DOHH2 (cell line): ENCODE results near the gene EXOC7.

Experiments used
- EZH2phosphoT487 ChIP-seq: fragments of 200-600 bp; sonication (generic); IDR thresholded peaks from 2 replicates; pipeline ENCODE4 v1.6.1; 2017; ENCODE audit warnings: borderline replicate concordance, mild to moderate bottlenecking, antibody characterized with exemption, low read length, moderate library complexity, mixed read lengths
- TF ChIP-seq, protein P1 (sequence below): fragments of 200-600 bp; sonication (generic); IDR thresholded peaks from one replicate; pipeline ENCODE4 v1.5.1; 2014; ENCODE audit warnings: antibody characterized with exemption, mild to moderate bottlenecking, low read depth, low read length; ENCODE audit not compliant: poor library complexity, severe bottlenecking

DNA sequence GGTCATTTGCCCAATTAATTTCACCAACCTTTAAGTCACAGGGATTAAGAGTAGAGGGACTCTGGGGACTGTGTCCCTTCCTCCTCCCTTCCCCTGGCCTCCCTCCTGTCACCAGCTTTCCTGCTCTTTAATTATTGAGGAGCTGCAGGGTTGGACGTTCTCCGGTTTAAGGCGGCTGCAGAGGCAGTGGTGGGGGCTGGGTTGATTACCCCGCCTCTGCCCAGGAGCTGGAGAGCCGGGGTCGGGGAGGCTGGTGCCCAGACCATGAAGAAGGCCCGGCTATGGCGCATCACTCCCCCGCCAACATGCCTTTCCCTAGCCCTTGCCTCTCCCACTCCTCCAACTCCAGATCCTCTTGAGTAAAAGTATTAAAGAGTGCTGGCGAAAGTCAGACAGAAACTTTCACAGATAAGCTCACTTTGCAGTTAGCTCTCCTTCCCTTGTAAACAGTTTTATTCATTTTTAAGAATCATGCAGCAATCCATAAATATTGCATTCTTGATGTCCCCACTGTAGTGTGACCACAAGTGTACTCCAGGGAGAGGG, 38.5 kb upstream of the EXOC7 start:
- TF ChIP-seq, protein P1, sequence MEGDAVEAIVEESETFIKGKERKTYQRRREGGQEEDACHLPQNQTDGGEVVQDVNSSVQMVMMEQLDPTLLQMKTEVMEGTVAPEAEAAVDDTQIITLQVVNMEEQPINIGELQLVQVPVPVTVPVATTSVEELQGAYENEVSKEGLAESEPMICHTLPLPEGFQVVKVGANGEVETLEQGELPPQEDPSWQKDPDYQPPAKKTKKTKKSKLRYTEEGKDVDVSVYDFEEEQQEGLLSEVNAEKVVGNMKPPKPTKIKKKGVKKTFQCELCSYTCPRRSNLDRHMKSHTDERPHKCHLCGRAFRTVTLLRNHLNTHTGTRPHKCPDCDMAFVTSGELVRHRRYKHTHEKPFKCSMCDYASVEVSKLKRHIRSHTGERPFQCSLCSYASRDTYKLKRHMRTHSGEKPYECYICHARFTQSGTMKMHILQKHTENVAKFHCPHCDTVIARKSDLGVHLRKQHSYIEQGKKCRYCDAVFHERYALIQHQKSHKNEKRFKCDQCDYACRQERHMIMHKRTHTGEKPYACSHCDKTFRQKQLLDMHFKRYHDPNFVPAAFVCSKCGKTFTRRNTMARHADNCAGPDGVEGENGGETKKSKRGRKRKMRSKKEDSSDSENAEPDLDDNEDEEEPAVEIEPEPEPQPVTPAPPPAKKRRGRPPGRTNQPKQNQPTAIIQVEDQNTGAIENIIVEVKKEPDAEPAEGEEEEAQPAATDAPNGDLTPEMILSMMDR, result no peak
- TF ChIP-seq EZH2phosphoT487, result no peak
